Transverse colon (tissue), 3 donors: ENCODE results near the gene SEMA4D.

ENCODE experiments used
- CTCF ChIP-seq, 5 experiments: fragments of 200-600 bp in 3 of 5; fragments of 450-650 bp in 2 of 5; sonication (generic) in 3 of 5; IDR thresholded peaks; 1 replicate in 2 of 5; 2 replicates in 3 of 5; pipeline ENCODE4 v1.5.1; 2016 to 2017; ENCODE audit warnings: antibody characterized with exemption in 5 of 5, inconsistent platforms in 3 of 5, mild to moderate bottlenecking in 2 of 5, moderate library complexity in 1 of 5
- POLR2A ChIP-seq: fragments of 450-650 bp; IDR thresholded peaks from one replicate; pipeline ENCODE4 v1.6.1; 2016; ENCODE audit warnings: antibody characterized with exemption, mild to moderate bottlenecking, moderate library complexity

DNA sequence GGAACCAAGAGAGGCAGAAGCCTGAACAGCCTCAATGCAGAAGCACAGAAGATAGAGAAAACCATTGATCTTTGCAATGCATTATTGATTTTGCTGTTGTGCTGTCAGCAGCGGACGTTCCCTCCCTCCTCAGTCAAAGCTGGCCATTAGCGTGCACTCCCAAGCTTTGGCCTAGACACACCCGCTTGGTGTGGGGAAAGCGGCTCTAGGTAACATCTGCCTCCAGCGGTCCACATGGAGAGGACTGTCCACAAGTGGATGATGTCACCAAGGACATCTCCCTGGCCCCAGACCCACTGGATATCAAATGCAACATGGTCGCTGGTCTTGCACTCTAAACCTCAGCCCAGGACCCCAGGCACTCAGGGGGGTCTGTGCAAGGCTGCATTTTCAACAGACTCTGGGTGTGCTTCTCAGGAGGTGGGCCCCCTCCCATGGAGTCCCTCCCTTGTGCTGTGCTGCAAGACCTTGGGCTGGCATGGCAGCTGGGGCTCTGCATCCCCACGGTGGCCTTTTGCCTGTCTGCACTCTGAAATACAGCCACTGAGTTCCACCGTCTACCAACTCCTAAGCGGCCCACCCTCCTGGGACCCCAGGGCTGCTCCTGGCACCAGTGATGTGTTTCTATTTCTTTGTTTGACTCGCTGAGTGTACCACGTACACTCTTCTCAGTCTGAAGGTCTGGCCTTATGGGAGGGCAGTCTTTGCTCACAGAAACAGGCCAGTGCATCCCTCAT is 1.9 kb downstream of the SEMA4D start:
- TF ChIP-seq CTCF (IDR thresholded peaks at IDR 0.05) (no peak), POLR2A (no peak)
